DND-41 (cell line): ENCODE measurements around the gene CAPS2.

Source experiments
- CTCF ChIP-seq: IDR thresholded peaks from 2 replicates; pipeline ENCODE4 v1.5.1; 2012; ENCODE audit warnings: borderline replicate concordance, low read length, moderate library complexity, mild to moderate bottlenecking; ENCODE audit not compliant: poor library complexity, severe bottlenecking; ENCODE audit errors: extremely low read depth
- EZH2 ChIP-seq: IDR thresholded peaks from 3 replicates; pipeline ENCODE4 v1.6.1; 2012; ENCODE audit warnings: borderline replicate concordance, low read depth, mild to moderate bottlenecking, moderate library complexity, low read length, inconsistent platforms; ENCODE audit not compliant: severe bottlenecking

GRCh38 chr12:75374971-75375370 is 44.8 kb upstream of the CAPS2 start:
- TF ChIP-seq EZH2 (no peak), CTCF (no peak)
